Measurements from ENCODE around the gene CCIN. TPM values are rescaled to one million over a fixed set of nuclear protein-coding genes. Genes with fewer than 3 reads are reported as not detected.

Gene CCIN
- total RNA-seq, 1 experiment from 2014 or later: 0.13 TPM

- Histone ChIP-seq H3K27me3 (ENCODE audit: control insufficient read depth, insufficient read depth, low read length) (no peaks in the 10 kb centered on the region), H3K27ac (ENCODE audit: low read length) (no peak overlapping the region), H3K4me3 (ENCODE audit: low read depth in 2 of 2, low read length in 2 of 2) (no peak overlapping the region), H3K4me1 (ENCODE audit: control insufficient read depth, insufficient read depth, low read length) (peaks cover 6% of the 10 kb centered on the region; the same call in 1 of the 2 replicates), H3K9me3 (ENCODE audit: control insufficient read depth, insufficient read depth, low read depth, low read length) (no peaks in the 10 kb centered on the region), H3K36me3 (ENCODE audit: control insufficient read depth, insufficient read depth, low read length) (peaks cover 67% of the 10 kb centered on the region)
- DNase-seq (ENCODE audit: low read depth, low spot score) (no peak), ATAC-seq (no peak)
- CTCF ChIA-PET: no interaction called here
- intact Hi-C loops (cut with micrococcal nuclease; ENCODE audit: unreplicated experiment) (no loop called here), in situ Hi-C loops (cut with HindIII; ENCODE audit: low pct_unique_long_range_greater_than_20kb, low sequenced_read_pairs) (no loop called here)
- BruUV-seq (replicated peaks): no TSS peak
- POLR2A ChIA-PET: interaction anchor here (0.5 kb wide), 1 partner anchor 311 kb away, joined by 10 read pairs; no protein-coding TSS in a partner anchor
- TF ChIP-seq REST (IDR thresholded peaks at IDR 0.05; ENCODE audit: insufficient read depth in 1 of 2, low read depth in 2 of 2, low read length in 1 of 2) (no peak), SIN3A (IDR thresholded peaks at IDR 0.05; ENCODE audit: borderline replicate concordance, insufficient read depth, low read depth, low read length) (no peak), POLR2AphosphoS5 (IDR thresholded peaks at IDR 0.05; ENCODE audit: low read depth, low read length) (no peak), TCF7L2 (IDR thresholded peaks at IDR 0.05; ENCODE audit: low read depth, low read length) (no peak), CTCF (IDR thresholded peaks at IDR 0.05) (no peak)
Observed at GRCh38 chr9:36213989-36214388, 44.8 kb downstream of the CCIN start.

GRCh38 chr9:36214571-36214970 lies 45.4 kb downstream of the CCIN start:
- intact Hi-C loops (cut with micrococcal nuclease; ENCODE audit: unreplicated experiment) (no loop called here), in situ Hi-C loops (cut with HindIII; ENCODE audit: low pct_unique_long_range_greater_than_20kb, low sequenced_read_pairs) (no loop called here)
- TF ChIP-seq POLR2AphosphoS5 (IDR thresholded peaks at IDR 0.05; ENCODE audit: low read depth, low read length): no peak
- TF ChIP-seq REST (IDR thresholded peaks at IDR 0.05; ENCODE audit: insufficient read depth in 1 of 2, low read depth in 2 of 2, low read length in 1 of 2): no peak
- TF ChIP-seq TCF7L2 (IDR thresholded peaks at IDR 0.05; ENCODE audit: low read depth, low read length): no peak
- TF ChIP-seq SIN3A (IDR thresholded peaks at IDR 0.05; ENCODE audit: borderline replicate concordance, insufficient read depth, low read depth, low read length): no peak
- TF ChIP-seq CTCF (IDR thresholded peaks at IDR 0.05): no peak
- ATAC-seq (no peak), DNase-seq (ENCODE audit: low read depth, low spot score) (no peak)
- CTCF ChIA-PET: no interaction called here
- no peaks in the 10 kb centered on the region for H3K27me3 ChIP-seq (ENCODE audit: control insufficient read depth, insufficient read depth, low read length)
- H3K9me3 ChIP-seq (ENCODE audit: control insufficient read depth, insufficient read depth, low read depth, low read length): no peaks in the 10 kb centered on the region
- peaks cover 6% of the 10 kb centered on the region; the same call in 1 of the 2 replicates for H3K4me1 ChIP-seq (ENCODE audit: control insufficient read depth, insufficient read depth, low read length)
- POLR2A ChIA-PET: no interaction called here
- peaks cover 65% of the 10 kb centered on the region for H3K36me3 ChIP-seq (ENCODE audit: control insufficient read depth, insufficient read depth, low read length)
- BruUV-seq (replicated peaks): no TSS peak
- no peak overlapping the region for H3K4me3 ChIP-seq (ENCODE audit: low read depth in 2 of 2, low read length in 2 of 2)
- no peak overlapping the region for H3K27ac ChIP-seq (ENCODE audit: low read length)

All from Panc1 (cell line).